ENCODE results near the gene FBXO2. TPM values are rescaled to one million over a fixed set of nuclear protein-coding genes. Genes with fewer than 3 reads are reported as not detected.

The FBXO2 gene
- total RNA-seq, 1 donor from 2014 or later, result 64.0 TPM

- Histone ChIP-seq H3K9ac (ENCODE audit: low read length) (no peak overlapping the region), H3K4me2 (ENCODE audit: low read length) (no peak overlapping the region), H2AFZ (ENCODE audit: low read depth, low read length) (no peak overlapping the region), H3K4me3 (ENCODE audit: insufficient read depth, low read depth, low read length) (no peak overlapping the region), H3K27ac (ENCODE audit: low read depth, low read length) (no peak overlapping the region), H3K27me3 (ENCODE audit: insufficient read depth, low read length) (peaks cover 2% of the 10 kb centered on the region), H4K20me1 (ENCODE audit: insufficient read depth, low read length) (no peaks in the 10 kb centered on the region), H3K79me2 (ENCODE audit: insufficient read depth, low read length) (no peaks in the 10 kb centered on the region), H3K9me3 (ENCODE audit: insufficient read depth, low read depth, low read length) (peaks cover 2% of the 10 kb centered on the region), H3K36me3 (ENCODE audit: insufficient read depth, low read length) (no peaks in the 10 kb centered on the region), H3K4me1 (ENCODE audit: insufficient read depth, low read length) (no peaks in the 10 kb centered on the region)
- H3K4me3 Mint-ChIP-seq (ENCODE audit: unreplicated experiment), result no peak overlapping the region
- H3K9me3 Mint-ChIP-seq (ENCODE audit: unreplicated experiment), result peaks cover 5% of the 10 kb centered on the region
- DNase-seq (ENCODE audit: low read depth) (no peak), FAIRE-seq (no peak)
- peaks cover 42% of the 10 kb centered on the region for H3K27me3 Mint-ChIP-seq (ENCODE audit: low read depth, unreplicated experiment)
- peaks cover 1% of the 10 kb centered on the region for H3K36me3 Mint-ChIP-seq (ENCODE audit: low read depth, unreplicated experiment)
- H3K27ac Mint-ChIP-seq (ENCODE audit: unreplicated experiment), result no peak overlapping the region
- no peak for TF ChIP-seq CTCF (IDR thresholded peaks at IDR 0.05; ENCODE audit: insufficient read depth, low read depth, low read length)
- TF ChIP-seq EZH2 (IDR thresholded peaks at IDR 0.05; ENCODE audit: insufficient read depth, low read length), result no peak
- H3K4me1 Mint-ChIP-seq (ENCODE audit: low read depth, unreplicated experiment), result no peaks in the 10 kb centered on the region
Observed at GRCh38 chr1:11606775-11607174, 47.5 kb downstream of the FBXO2 start.

- Mint-ChIP-seq H3K4me1 (ENCODE audit: low read depth, unreplicated experiment) (no peaks in the 10 kb centered on the region), H3K9me3 (ENCODE audit: unreplicated experiment) (peaks cover 5% of the 10 kb centered on the region), H3K4me3 (ENCODE audit: unreplicated experiment) (no peak overlapping the region), H3K27me3 (ENCODE audit: low read depth, unreplicated experiment) (peaks cover 25% of the 10 kb centered on the region), H3K36me3 (ENCODE audit: low read depth, unreplicated experiment) (peaks cover 1% of the 10 kb centered on the region), H3K27ac (ENCODE audit: unreplicated experiment) (no peak overlapping the region)
- Histone ChIP-seq H4K20me1 (ENCODE audit: insufficient read depth, low read length) (no peaks in the 10 kb centered on the region), H3K9me3 (ENCODE audit: insufficient read depth, low read depth, low read length) (peaks cover 2% of the 10 kb centered on the region), H3K4me3 (ENCODE audit: insufficient read depth, low read depth, low read length) (no peak overlapping the region), H3K4me1 (ENCODE audit: insufficient read depth, low read length) (no peaks in the 10 kb centered on the region), H2AFZ (ENCODE audit: low read depth, low read length) (no peak overlapping the region), H3K9ac (ENCODE audit: low read length) (no peak overlapping the region), H3K36me3 (ENCODE audit: insufficient read depth, low read length) (no peaks in the 10 kb centered on the region), H3K4me2 (ENCODE audit: low read length) (no peak overlapping the region), H3K27ac (ENCODE audit: low read depth, low read length) (no peak overlapping the region), H3K79me2 (ENCODE audit: insufficient read depth, low read length) (no peaks in the 10 kb centered on the region), H3K27me3 (ENCODE audit: insufficient read depth, low read length) (peaks cover 5% of the 10 kb centered on the region)
- no peak for FAIRE-seq
- DNase-seq (ENCODE audit: low read depth), result no peak
- no peak for TF ChIP-seq EZH2 (IDR thresholded peaks at IDR 0.05; ENCODE audit: insufficient read depth, low read length)
- TF ChIP-seq CTCF (IDR thresholded peaks at IDR 0.05; ENCODE audit: insufficient read depth, low read depth, low read length), result no peak
Observed at GRCh38 chr1:11602981-11603380, 51.2 kb downstream of the FBXO2 start.

- Histone ChIP-seq H3K9ac (ENCODE audit: low read length) (no peak overlapping the region), H3K9me3 (ENCODE audit: insufficient read depth, low read depth, low read length) (peaks cover 2% of the 10 kb centered on the region), H3K27me3 (ENCODE audit: insufficient read depth, low read length) (peaks cover 5% of the 10 kb centered on the region), H3K79me2 (ENCODE audit: insufficient read depth, low read length) (no peaks in the 10 kb centered on the region), H3K4me3 (ENCODE audit: insufficient read depth, low read depth, low read length) (no peak overlapping the region), H4K20me1 (ENCODE audit: insufficient read depth, low read length) (no peaks in the 10 kb centered on the region), H3K36me3 (ENCODE audit: insufficient read depth, low read length) (no peaks in the 10 kb centered on the region), H2AFZ (ENCODE audit: low read depth, low read length) (no peak overlapping the region), H3K27ac (ENCODE audit: low read depth, low read length) (no peak overlapping the region), H3K4me1 (ENCODE audit: insufficient read depth, low read length) (no peaks in the 10 kb centered on the region), H3K4me2 (ENCODE audit: low read length) (no peak overlapping the region)
- H3K27ac Mint-ChIP-seq (ENCODE audit: unreplicated experiment), result no peak overlapping the region
- TF ChIP-seq CTCF (IDR thresholded peaks at IDR 0.05; ENCODE audit: insufficient read depth, low read depth, low read length) (no peak), EZH2 (IDR thresholded peaks at IDR 0.05; ENCODE audit: insufficient read depth, low read length) (no peak)
- FAIRE-seq (no peak), DNase-seq (ENCODE audit: low read depth) (no peak)
- no peak overlapping the region for H3K4me3 Mint-ChIP-seq (ENCODE audit: unreplicated experiment)
- H3K36me3 Mint-ChIP-seq (ENCODE audit: low read depth, unreplicated experiment), result peaks cover 1% of the 10 kb centered on the region
- peaks cover 23% of the 10 kb centered on the region for H3K27me3 Mint-ChIP-seq (ENCODE audit: low read depth, unreplicated experiment)
- H3K9me3 Mint-ChIP-seq (ENCODE audit: unreplicated experiment), result peaks cover 5% of the 10 kb centered on the region
- no peaks in the 10 kb centered on the region for H3K4me1 Mint-ChIP-seq (ENCODE audit: low read depth, unreplicated experiment)
Observed at GRCh38 chr1:11602424-11602823, 51.8 kb downstream of the FBXO2 start.

Measured in astrocyte (in vitro differentiated cells and primary cell).